ENCODE measurements around the gene DNAJC11.

DNA sequence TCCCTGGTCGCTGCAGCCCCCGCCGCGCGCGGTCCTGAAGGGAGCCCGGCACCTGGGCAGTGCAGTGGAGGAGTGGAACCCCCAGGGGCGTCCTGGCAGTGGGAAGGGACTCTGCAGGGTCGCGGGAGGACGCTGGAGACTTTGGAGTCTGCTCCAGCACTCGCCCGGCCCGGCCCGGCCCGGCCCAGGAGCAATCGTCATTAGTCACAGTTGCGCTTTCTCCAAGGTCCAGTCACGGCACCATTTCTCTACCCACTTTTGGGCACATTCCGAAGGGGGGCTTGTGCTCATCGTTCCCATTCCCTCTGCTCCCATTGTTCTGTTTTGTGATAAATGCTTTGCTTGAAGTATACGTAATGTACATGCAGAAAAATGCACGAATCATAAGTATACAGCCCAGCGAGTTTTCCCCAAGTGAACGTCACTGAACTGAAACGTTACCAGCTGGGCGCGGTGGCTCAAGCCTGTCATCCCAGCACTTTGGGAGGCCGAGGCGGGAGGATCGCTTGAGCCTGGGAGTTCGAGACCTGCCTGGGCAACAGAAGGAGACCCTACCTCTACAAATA, 75.9 kb downstream of the DNAJC11 start:
- TF ChIP-seq, protein P1, sequence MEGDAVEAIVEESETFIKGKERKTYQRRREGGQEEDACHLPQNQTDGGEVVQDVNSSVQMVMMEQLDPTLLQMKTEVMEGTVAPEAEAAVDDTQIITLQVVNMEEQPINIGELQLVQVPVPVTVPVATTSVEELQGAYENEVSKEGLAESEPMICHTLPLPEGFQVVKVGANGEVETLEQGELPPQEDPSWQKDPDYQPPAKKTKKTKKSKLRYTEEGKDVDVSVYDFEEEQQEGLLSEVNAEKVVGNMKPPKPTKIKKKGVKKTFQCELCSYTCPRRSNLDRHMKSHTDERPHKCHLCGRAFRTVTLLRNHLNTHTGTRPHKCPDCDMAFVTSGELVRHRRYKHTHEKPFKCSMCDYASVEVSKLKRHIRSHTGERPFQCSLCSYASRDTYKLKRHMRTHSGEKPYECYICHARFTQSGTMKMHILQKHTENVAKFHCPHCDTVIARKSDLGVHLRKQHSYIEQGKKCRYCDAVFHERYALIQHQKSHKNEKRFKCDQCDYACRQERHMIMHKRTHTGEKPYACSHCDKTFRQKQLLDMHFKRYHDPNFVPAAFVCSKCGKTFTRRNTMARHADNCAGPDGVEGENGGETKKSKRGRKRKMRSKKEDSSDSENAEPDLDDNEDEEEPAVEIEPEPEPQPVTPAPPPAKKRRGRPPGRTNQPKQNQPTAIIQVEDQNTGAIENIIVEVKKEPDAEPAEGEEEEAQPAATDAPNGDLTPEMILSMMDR (IDR thresholded peaks at IDR 0.05; ENCODE audit: poor library complexity), result no peak
- TF ChIP-seq EZH2phosphoT487 (IDR thresholded peaks at IDR 0.05; ENCODE audit: low read depth, severe bottlenecking, unreplicated experiment), result no peak

Measured in hepatocyte (in vitro differentiated cells).